GM23338 (cell line): ENCODE data around the gene TLCD3A. TPM values are rescaled to one million over a fixed set of nuclear protein-coding genes. Genes with fewer than 3 reads are reported as not detected.

Source experiments
- ATAC-seq: fragments of 200-7000 bp; cut with Tn5 transposase; 3 replicates; pipeline ENCODE4 v1.9.1; 2020
- DNase-seq: peaks from one replicate; pipeline ENCODE4 v3.0.0-alpha.2; 2015; ENCODE audit warnings: low spot score
- H2AFZ ChIP-seq: fragments of 200-600 bp; sonication (generic); 2 replicates; pipeline ENCODE4 v1.8.0; 2016; ENCODE audit warnings: antibody characterized with exemption, mild to moderate bottlenecking, moderate library complexity
- H3F3A ChIP-seq: fragments of 200-600 bp; sonication (generic); replicated peaks from 2 replicates; pipeline ENCODE4 v1.8.0; 2017; ENCODE audit warnings: antibody characterized with exemption, mixed run types, low read depth
- H3K27ac ChIP-seq: fragments of 200-600 bp; sonication (generic); 2 replicates; pipeline ENCODE4 v1.6.1; 2016; ENCODE audit warnings: low read depth
- H3K27me3 ChIP-seq: fragments of 200-600 bp; sonication (generic); 2 replicates; pipeline ENCODE4 v1.8.0; 2016; ENCODE audit warnings: mild to moderate bottlenecking, mixed run types, moderate library complexity; ENCODE audit not compliant: insufficient read depth
- H3K36me3 ChIP-seq: fragments of 200-600 bp; sonication (generic); 2 replicates; pipeline ENCODE4 v1.8.0; 2016; ENCODE audit warnings: mild to moderate bottlenecking; ENCODE audit not compliant: insufficient read depth
- H3K4me1 ChIP-seq: fragments of 200-600 bp; sonication (generic); 2 replicates; pipeline ENCODE4 v1.8.0; 2016; ENCODE audit warnings: mild to moderate bottlenecking, moderate library complexity; ENCODE audit not compliant: insufficient read depth
- H3K4me2 ChIP-seq: fragments of 200-600 bp; sonication (generic); 2 replicates; pipeline ENCODE4 v1.7.1; 2017; ENCODE audit warnings: mixed run types
- H3K4me3 ChIP-seq: fragments of 200-600 bp; sonication (generic); 2 replicates; pipeline ENCODE4 v1.6.1; 2016; ENCODE audit warnings: mixed run types
- H3K79me2 ChIP-seq: fragments of 200-600 bp; sonication (generic); replicated peaks from 2 replicates; pipeline ENCODE4 v1.8.0; 2017; ENCODE audit warnings: mild to moderate bottlenecking; ENCODE audit not compliant: insufficient read depth
- H3K9me2 ChIP-seq: fragments of 200-600 bp; sonication (generic); 2 replicates; pipeline ENCODE4 v1.8.0; 2017; ENCODE audit not compliant: insufficient read depth
- H4K20me1 ChIP-seq: fragments of 200-600 bp; sonication (generic); replicated peaks from 2 replicates; pipeline ENCODE4 v1.8.0; 2017; ENCODE audit warnings: mild to moderate bottlenecking; ENCODE audit not compliant: insufficient read depth
- H3K27ac Mint-ChIP-seq: 2 replicates; pipeline ENCODE4 v1.8.0; 2020; ENCODE audit warnings: inconsistent platforms, mild to moderate bottlenecking, moderate library complexity, mixed read lengths
- H3K27me3 Mint-ChIP-seq: 3 replicates; pipeline ENCODE4 v1.8.0; 2022; ENCODE audit warnings: low read depth, mild to moderate bottlenecking, moderate library complexity, mixed read lengths, inconsistent platforms; ENCODE audit not compliant: insufficient read depth, poor library complexity
- H3K36me3 Mint-ChIP-seq: 3 replicates; pipeline ENCODE4 v1.8.0; 2021; ENCODE audit warnings: low read depth, mild to moderate bottlenecking, inconsistent platforms, moderate library complexity, mixed read lengths
- H3K4me1 Mint-ChIP-seq: 3 replicates; pipeline ENCODE4 v1.8.0; 2020; ENCODE audit warnings: mild to moderate bottlenecking, inconsistent platforms, mixed read lengths
- H3K4me3 Mint-ChIP-seq: 3 replicates; pipeline ENCODE4 v1.8.0; 2021; ENCODE audit warnings: moderate library complexity, mild to moderate bottlenecking, inconsistent platforms, mixed read lengths
- H3K9me3 Mint-ChIP-seq: 3 replicates; pipeline ENCODE4 v1.8.0; 2020; ENCODE audit warnings: moderate library complexity, mild to moderate bottlenecking, inconsistent platforms, mixed read lengths
- CREB1 ChIP-seq: fragments of 250-450 bp; sonication (Bioruptor Pico); IDR thresholded peaks from 2 replicates; pipeline ENCODE4 v1.5.0; 2020; ENCODE audit warnings: low read depth, mild to moderate bottlenecking, moderate library complexity
- EZH2 ChIP-seq: fragments of 200-600 bp; sonication (generic); IDR thresholded peaks from one replicate; pipeline ENCODE4 v1.8.0; 2017; ENCODE audit warnings: antibody characterized with exemption, mild to moderate bottlenecking, low read depth; ENCODE audit not compliant: unreplicated experiment
- EZH2phosphoT487 ChIP-seq: fragments of 200-600 bp; sonication (generic); IDR thresholded peaks from one replicate; pipeline ENCODE4 v1.8.1; 2018; ENCODE audit warnings: antibody characterized with exemption; ENCODE audit not compliant: unreplicated experiment
- JUNB ChIP-seq: IDR thresholded peaks from one replicate; pipeline ENCODE4 v1.6.1; 2016; ENCODE audit warnings: antibody characterized with exemption; ENCODE audit not compliant: unreplicated experiment
- NANOG ChIP-seq: IDR thresholded peaks from 2 replicates; pipeline ENCODE4 v1.6.1; 2016; ENCODE audit warnings: antibody characterized with exemption, borderline replicate concordance
- STAT1 ChIP-seq: IDR thresholded peaks from one replicate; pipeline ENCODE4 v1.6.1; 2016; ENCODE audit warnings: antibody characterized with exemption; ENCODE audit not compliant: unreplicated experiment
- ZNF114 ChIP-seq: fragments of 250-450 bp; sonication (Bioruptor Pico); IDR thresholded peaks from 2 replicates; pipeline ENCODE4 v1.5.0; 2020; ENCODE audit warnings: mild to moderate bottlenecking, moderate library complexity
- polyA plus RNA-seq: library from polyadenylated mRNA; unstranded; fragments of >200 nt; fragmentation: Nextera tagmentation; extraction: Ambion mirVana; gene quantifications from 2 replicates; pipeline ENCODE4 v1.2.1, GENCODE V29; 2016
- total RNA-seq: library from RNA; depleted of rRNA; stranded (reverse); fragments of >200 nt; shearing (Covaris generic); gene quantifications from 2 replicates; pipeline ENCODE4 v1.2.3, GENCODE V29; 2014
- TF ChIP-seq, protein P1 (sequence below), 2 experiments: fragments of 200-600 bp in 1 of 2; sonication (generic) in 1 of 2; conservative IDR thresholded peaks; 2 replicates each; pipeline versions ENCODE4 v1.5.1 to v1.6.1; 2016 to 2017; ENCODE audit warnings: antibody characterized with exemption in 2 of 2, low read depth in 2 of 2, mild to moderate bottlenecking in 2 of 2, moderate library complexity in 1 of 2
- TF ChIP-seq, protein P2 (sequence below): IDR thresholded peaks from 2 replicates; pipeline ENCODE4 v1.6.1; 2016; ENCODE audit warnings: antibody characterized with exemption
- TF ChIP-seq, protein P3 (sequence below): fragments of 250-450 bp; sonication (Bioruptor Pico); IDR thresholded peaks from 2 replicates; pipeline ENCODE4 v1.5.0; 2020; ENCODE audit warnings: mild to moderate bottlenecking, moderate library complexity

The TLCD3A gene
- total and polyA plus RNA-seq, 2 experiments from 2014 or later: 10.3 to 21.1 TPM

DNA sequence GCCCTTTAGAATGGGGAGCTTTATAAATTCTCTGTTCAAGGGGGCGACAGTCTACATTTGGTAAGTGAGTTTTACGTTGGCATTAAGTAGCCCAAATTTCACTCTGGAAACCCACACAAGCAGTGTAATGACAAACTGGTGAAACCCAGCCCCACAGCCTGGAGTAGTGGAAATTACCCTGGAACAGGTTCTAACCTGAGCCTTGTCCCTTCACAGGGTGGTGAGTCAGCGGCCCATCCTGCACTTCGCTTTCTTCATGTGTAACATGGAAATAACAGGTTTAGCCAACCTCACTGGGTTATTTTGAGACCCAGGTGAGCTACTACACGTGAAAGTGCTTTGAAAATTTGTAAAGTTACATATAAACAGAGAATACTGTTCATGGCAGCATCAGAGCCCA, 3.5 kb upstream of the TLCD3A start (continued):
- TF ChIP-seq, protein P1, sequence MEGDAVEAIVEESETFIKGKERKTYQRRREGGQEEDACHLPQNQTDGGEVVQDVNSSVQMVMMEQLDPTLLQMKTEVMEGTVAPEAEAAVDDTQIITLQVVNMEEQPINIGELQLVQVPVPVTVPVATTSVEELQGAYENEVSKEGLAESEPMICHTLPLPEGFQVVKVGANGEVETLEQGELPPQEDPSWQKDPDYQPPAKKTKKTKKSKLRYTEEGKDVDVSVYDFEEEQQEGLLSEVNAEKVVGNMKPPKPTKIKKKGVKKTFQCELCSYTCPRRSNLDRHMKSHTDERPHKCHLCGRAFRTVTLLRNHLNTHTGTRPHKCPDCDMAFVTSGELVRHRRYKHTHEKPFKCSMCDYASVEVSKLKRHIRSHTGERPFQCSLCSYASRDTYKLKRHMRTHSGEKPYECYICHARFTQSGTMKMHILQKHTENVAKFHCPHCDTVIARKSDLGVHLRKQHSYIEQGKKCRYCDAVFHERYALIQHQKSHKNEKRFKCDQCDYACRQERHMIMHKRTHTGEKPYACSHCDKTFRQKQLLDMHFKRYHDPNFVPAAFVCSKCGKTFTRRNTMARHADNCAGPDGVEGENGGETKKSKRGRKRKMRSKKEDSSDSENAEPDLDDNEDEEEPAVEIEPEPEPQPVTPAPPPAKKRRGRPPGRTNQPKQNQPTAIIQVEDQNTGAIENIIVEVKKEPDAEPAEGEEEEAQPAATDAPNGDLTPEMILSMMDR (conservative IDR thresholded peaks at IDR 0.05; ENCODE audit: low read depth in 2 of 2): no peak
- no peak for TF ChIP-seq NANOG
- no peak for TF ChIP-seq JUNB
- no peak for TF ChIP-seq ZNF114
- no peak for TF ChIP-seq EZH2
- TF ChIP-seq, protein P2, sequence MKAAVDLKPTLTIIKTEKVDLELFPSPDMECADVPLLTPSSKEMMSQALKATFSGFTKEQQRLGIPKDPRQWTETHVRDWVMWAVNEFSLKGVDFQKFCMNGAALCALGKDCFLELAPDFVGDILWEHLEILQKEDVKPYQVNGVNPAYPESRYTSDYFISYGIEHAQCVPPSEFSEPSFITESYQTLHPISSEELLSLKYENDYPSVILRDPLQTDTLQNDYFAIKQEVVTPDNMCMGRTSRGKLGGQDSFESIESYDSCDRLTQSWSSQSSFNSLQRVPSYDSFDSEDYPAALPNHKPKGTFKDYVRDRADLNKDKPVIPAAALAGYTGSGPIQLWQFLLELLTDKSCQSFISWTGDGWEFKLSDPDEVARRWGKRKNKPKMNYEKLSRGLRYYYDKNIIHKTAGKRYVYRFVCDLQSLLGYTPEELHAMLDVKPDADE: no peak

DNA sequence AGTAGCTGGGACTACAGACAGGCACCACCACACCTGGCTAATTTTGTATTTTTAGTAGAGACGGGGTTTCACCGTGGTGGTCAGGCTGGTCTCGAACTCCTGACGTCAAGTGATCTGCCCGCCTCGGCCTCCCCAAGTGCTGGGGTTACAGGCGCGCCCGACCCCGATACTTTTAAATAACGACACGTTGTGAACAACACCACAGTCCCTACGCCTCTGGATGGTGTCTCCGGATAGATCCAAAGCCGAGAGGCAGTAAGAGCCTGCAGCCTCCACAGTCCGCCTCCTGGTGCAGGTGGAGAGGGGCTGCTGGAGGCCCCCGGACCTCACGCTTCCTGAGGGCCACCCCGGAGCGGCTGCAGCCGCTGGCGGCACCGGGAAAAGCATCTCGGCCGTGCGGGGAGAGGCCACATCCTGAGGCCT, 741 bp upstream of the TLCD3A start:
- no peak overlapping the region for H3K27ac Mint-ChIP-seq
- Histone ChIP-seq H3K27ac (no peak overlapping the region), H3K79me2 (peaks cover 38% of the 10 kb centered on the region)

More for the DNA sequence above, 741 bp upstream of the TLCD3A start:
- Histone ChIP-seq H3K4me1 (peaks cover 15% of the 10 kb centered on the region), H4K20me1 (peaks cover 20% of the 10 kb centered on the region), H3K4me2 (peak overlapping the region; percentile 88), H3K9me2 (no peaks in the 10 kb centered on the region), H2AFZ (peak overlapping the region; percentile 80; the same call in 1 of the 2 replicates), H3K4me3 (peak overlapping the region; percentile 82), H3K27me3 (peaks cover 7% of the 10 kb centered on the region; the same call in 1 of the 2 replicates), H3K36me3 (no peaks in the 10 kb centered on the region), H3F3A (0 out of 2 replicates have a peak, but pooled peaks cover 9% of the 10 kb centered on the region)
- H3K36me3 Mint-ChIP-seq: peaks cover 36% of the 10 kb centered on the region
- H3K4me1 Mint-ChIP-seq: peaks cover 20% of the 10 kb centered on the region
- TF ChIP-seq STAT1: no peak
- no peak for TF ChIP-seq EZH2phosphoT487
- TF ChIP-seq NANOG: no peak
- TF ChIP-seq ZNF114: no peak
- TF ChIP-seq CREB1 (CRISPR knock-in tag): no peak
- TF ChIP-seq EZH2: no peak
- TF ChIP-seq, protein P3, sequence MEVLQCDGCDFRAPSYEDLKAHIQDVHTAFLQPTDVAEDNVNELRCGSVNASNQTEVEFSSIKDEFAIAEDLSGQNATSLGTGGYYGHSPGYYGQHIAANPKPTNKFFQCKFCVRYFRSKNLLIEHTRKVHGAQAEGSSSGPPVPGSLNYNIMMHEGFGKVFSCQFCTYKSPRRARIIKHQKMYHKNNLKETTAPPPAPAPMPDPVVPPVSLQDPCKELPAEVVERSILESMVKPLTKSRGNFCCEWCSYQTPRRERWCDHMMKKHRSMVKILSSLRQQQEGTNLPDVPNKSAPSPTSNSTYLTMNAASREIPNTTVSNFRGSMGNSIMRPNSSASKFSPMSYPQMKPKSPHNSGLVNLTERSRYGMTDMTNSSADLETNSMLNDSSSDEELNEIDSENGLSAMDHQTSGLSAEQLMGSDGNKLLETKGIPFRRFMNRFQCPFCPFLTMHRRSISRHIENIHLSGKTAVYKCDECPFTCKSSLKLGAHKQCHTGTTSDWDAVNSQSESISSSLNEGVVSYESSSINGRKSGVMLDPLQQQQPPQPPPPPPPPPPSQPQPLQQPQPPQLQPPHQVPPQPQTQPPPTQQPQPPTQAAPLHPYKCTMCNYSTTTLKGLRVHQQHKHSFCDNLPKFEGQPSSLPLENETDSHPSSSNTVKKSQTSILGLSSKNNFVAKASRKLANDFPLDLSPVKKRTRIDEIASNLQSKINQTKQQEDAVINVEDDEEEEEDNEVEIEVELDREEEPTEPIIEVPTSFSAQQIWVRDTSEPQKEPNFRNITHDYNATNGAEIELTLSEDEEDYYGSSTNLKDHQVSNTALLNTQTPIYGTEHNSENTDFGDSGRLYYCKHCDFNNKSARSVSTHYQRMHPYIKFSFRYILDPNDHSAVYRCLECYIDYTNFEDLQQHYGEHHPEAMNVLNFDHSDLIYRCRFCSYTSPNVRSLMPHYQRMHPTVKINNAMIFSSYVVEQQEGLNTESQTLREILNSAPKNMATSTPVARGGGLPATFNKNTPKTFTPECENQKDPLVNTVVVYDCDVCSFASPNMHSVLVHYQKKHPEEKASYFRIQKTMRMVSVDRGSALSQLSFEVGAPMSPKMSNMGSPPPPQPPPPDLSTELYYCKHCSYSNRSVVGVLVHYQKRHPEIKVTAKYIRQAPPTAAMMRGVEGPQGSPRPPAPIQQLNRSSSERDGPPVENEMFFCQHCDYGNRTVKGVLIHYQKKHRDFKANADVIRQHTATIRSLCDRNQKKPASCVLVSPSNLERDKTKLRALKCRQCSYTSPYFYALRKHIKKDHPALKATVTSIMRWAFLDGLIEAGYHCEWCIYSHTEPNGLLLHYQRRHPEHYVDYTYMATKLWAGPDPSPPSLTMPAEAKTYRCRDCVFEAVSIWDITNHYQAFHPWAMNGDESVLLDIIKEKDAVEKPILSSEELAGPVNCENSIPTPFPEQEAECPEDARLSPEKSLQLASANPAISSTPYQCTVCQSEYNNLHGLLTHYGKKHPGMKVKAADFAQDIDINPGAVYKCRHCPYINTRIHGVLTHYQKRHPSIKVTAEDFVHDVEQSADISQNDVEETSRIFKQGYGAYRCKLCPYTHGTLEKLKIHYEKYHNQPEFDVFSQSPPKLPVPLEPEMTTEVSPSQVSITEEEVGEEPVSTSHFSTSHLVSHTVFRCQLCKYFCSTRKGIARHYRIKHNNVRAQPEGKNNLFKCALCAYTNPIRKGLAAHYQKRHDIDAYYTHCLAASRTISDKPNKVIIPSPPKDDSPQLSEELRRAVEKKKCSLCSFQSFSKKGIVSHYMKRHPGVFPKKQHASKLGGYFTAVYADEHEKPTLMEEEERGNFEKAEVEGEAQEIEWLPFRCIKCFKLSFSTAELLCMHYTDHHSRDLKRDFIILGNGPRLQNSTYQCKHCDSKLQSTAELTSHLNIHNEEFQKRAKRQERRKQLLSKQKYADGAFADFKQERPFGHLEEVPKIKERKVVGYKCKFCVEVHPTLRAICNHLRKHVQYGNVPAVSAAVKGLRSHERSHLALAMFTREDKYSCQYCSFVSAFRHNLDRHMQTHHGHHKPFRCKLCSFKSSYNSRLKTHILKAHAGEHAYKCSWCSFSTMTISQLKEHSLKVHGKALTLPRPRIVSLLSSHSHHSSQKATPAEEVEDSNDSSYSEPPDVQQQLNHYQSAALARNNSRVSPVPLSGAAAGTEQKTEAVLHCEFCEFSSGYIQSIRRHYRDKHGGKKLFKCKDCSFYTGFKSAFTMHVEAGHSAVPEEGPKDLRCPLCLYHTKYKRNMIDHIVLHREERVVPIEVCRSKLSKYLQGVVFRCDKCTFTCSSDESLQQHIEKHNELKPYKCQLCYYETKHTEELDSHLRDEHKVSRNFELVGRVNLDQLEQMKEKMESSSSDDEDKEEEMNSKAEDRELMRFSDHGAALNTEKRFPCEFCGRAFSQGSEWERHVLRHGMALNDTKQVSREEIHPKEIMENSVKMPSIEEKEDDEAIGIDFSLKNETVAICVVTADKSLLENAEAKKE: no peak
- peak; percentile 67 for ATAC-seq
- peak overlapping the region; percentile 78 for H3K4me3 Mint-ChIP-seq
- DNase-seq: peak; percentile 68
- peaks cover 17% of the 10 kb centered on the region for H3K27me3 Mint-ChIP-seq
- H3K9me3 Mint-ChIP-seq: no peaks in the 10 kb centered on the region
